Hippocampal formation (tissue), 2 donors: ENCODE results near the gene SLC35F3.

Source experiments
- DNase-seq, 2 donors: peaks; one replicate each; lab custom pipeline; 2025; lab: John Stamatoyannopoulos, UW

The SLC35F3 gene

DNA sequence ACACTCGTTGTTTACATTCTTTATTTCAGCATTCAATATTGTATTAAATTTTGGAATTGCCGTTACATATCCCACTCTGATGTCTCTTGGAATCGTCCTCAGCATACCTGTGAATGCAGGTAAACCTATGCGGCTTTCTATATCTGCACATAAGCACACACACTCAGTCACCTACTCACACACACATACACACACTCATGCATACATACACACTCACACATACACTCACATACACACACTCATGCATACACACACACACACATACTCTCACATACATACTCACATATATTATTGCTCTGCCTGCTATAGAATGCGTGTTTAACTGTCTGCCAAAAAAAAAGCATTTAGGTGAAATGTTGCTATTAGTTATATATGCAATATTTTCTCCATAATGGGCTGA is 415.6 kb downstream of the SLC35F3 start:
- no peak for DNase-seq

- no peak for DNase-seq
These were observed 416.1 kb downstream of the SLC35F3 start for GRCh38 chr1:234320549-234320948.

DNA sequence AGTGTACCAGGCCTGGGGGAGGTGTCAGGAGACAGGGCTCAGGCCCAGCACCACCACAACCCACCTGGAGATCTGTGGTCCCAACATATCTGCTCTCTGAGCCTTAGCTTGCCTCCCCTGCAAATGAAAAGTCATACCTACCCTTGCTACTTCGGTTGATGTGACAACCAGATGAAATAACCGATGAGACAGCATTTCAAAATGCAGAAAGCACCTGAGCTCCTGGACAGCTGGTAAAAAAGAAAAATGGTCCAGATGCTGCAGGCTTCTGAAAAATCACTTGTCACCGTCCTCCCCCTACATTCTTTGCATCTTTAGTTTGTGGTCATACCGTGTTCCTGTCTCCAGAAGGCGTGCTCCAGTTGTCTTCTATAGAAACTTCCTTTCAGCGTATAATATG is 416.8 kb downstream of the SLC35F3 start:
- no peak for DNase-seq

GRCh38 chr1:234322097-234322496 is 417.6 kb downstream of the SLC35F3 start:
- DNase-seq, result no peak

DNA sequence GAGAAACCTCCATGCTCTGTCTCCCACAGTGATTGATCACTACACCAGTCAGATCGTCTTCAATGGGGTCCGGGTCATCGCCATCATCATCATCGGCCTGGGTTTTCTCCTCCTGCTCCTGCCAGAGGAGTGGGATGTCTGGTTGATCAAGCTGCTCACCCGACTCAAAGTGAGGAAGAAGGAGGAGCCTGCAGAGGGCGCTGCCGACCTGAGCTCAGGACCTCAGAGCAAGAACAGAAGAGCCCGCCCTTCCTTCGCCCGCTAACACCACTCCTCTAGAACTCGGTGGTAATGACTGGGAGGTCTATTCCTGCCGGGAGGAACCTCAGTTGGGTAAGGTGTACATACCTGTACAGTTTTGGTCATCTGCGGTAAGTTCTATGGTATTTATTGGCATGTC is 418.5 kb downstream of the SLC35F3 start:
- no peak for DNase-seq

DNA sequence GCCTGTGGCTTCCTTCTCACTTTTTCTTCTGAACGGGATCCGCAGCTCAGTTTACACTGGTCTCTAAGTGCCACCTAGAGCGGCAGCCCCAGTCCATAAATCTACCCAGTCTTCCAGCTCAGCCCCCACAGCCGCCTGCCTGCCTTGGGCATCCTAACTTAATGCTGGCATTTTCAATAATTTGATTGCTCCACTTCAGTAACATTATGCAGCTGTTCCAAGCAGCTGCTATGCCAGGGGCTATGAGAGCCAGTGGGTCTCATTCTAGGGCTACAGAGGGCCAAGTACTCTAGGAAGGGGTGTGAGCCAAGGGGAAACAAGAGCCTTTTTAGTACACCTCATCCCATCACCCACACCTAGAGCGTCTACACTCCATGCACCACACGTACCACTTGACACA is 420.3 kb downstream of the SLC35F3 start:
- no peak for DNase-seq

- no peak for DNase-seq
These were observed 421.5 kb downstream of the SLC35F3 start for GRCh38 chr1:234325878-234326496.

GRCh38 chr1:234326497-234327366 is 422.3 kb downstream of the SLC35F3 start:
- peak; percentile 4 to 7 for DNase-seq

DNA sequence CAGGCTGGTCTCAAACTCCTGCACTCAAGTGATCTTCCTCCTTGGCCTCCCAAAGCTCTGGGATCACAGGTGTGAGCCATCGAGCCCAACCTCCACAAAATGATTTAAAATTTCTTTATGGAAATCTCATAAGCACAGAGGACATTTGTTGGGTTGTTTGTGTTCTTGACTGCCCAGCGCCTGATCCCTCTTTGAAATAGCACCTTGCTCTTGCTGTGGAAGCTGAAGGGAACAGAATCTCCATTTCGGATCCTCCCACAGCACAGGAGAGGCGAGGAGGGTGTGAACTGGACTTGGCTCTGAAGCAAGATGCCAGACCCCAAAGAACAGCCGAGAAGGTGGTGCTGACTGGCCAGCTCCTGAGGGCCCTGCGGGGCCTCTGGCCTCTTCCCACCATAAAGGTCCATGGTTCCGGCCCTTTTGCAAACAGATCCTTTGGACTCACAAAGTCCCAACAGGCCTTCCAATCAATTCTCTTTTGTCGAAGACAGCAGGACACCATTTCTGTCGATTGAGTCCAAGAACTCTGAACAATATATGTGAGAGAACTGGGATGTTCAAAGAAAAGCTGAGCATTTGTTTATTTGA is 423.2 kb downstream of the SLC35F3 start:
- no peak for DNase-seq

DNA sequence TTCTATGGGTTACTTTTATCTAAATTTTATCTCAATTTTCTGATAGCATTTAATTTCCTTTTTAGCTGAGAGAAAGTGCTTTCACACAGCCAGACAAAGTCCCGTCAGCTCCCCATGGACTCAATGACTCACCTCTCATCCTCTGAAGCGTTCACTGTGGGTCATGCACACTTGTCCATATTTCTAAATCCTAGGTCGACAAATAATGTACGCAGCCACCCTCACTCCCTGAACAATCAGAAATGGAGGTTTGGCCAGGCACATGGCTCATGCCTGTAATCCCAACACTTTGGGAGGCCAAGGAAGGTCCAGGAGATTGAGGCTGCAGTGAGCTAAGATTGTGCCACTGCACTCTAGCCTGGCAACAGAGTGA is 426.4 kb downstream of the SLC35F3 start:
- DNase-seq, result no peak

DNA sequence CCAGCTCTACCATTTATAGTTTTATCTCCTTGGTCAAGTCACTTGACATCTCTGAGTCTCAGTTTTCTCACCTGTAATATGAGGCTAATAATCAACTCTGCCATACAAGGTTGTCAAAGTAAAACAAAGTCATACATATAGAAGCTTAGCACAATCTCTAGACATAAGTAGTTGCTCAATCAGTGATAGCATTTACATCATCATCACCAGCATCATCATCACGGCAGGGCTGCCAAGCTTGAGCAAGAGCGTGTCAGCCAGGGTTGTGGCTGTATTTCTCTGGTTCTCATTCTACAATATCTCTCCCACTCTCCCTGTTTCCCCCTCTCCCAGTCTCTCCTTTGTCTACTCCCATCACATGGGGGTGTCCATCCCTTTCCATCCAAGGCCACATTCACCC is 427.0 kb downstream of the SLC35F3 start:
- no peak for DNase-seq

DNA sequence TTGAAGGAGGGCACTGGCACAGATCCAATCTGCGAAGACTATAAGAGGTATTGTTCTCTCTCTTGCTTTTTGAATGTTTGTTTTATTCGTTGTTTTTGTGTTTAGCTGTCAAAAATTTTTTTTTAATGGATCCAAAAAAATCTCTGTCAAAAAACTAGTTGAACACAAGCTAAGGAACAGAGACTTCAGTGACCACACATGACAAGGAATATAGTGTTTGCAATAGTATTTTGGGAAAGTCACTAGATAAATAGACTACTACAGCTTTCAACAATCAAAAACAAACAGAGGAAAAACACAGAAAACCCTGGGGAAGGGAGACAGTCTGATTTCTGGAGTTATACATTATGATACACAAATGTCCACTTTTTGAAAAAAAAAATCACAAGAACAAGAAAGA is 431.9 kb downstream of the SLC35F3 start:
- no peak for DNase-seq

- no peak for DNase-seq
These were observed 432.8 kb downstream of the SLC35F3 start for GRCh38 chr1:234337233-234337632.

- no peak for DNase-seq
These were observed 436.1 kb downstream of the SLC35F3 start for GRCh38 chr1:234340528-234340927.

GRCh38 chr1:234342774-234343173 is 438.3 kb downstream of the SLC35F3 start:
- no peak for DNase-seq

GRCh38 chr1:234345237-234345636 is 440.8 kb downstream of the SLC35F3 start:
- no peak for DNase-seq

- no peak for DNase-seq
These were observed 444.5 kb downstream of the SLC35F3 start for GRCh38 chr1:234348964-234349363.

DNA sequence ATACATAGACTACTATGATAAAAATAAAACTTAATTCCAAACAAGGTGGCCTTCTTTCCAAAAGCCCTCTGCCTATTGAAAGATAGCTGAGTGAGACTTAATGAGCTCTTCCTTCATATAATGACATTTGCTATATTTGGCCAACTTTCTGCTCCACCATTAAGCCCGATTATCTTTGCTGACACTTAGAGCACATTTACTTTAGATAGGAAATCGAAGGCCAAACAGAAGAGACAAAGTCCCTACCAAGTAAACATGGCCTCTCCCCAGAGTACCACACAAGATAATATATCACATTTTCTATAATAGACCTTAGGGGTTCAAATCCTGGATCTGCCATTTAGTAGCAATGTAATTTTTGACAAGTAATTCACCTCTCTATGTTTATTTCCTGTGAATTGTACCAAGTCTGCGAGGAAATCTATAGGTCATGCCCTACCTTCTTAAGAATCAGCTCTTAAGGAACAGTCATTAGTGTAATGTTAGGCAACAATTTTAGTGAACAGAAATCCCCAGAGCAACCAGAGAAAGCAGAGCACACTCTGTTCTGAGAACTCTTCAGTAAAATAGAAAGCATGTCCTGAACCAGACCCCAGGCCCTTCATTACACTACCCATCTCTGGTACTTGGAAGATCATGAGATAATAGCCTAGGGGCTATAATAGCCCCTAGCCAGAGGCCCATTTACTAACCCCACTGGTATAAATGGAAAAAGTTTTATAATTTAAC is 451.5 kb downstream of the SLC35F3 start:
- DNase-seq, result no peak

DNA sequence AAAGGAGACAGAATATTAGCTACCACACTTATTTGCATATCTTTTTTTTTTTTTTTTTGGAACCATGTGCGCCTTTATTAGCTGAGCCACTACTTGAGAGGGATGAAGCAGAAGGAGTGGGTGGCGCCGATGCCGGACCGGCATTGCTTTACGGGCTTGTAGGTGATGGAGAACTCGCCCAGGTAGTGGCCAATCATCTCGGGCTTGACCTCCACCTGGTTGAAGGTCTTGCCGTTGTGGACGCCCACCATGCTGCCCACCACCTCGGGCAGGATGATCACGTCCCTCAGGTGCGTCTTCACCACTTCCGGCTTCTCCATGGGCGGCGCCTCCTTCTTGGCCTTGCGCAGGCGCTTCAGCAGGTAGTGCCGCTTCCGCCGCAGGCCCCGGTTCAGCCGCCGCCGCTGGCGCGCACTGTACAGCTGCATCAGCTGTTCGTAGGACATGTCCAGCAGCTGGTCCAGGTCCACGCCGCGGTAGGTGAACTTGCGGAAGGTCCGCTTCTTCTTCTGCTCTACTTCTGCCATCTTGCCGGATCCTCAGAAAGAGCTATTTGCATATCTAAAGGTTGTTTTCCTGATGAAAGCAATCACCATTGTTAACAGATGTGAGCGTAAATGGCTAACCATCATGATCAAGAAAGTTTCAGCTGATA is 452.3 kb downstream of the SLC35F3 start:
- peak in 1 of 2 donors; percentile 10 for DNase-seq

DNA sequence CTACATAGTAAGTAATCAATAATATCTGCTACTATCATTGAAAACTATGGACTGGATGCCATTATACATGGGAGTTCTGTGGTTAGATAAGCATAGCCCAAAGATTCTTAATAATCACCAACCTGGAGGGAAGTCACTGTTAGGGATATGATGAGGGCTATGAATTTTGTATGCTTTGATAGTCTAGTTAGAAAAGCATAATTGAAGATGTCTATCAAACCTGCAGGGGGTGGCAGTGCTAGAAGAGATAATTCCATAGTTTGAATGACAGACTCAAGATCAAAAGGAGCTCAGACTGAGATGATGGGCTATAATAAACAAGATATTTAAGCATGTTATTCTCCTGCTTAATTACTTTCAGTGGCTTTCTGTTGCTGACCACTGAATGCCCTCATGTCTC is 453.4 kb downstream of the SLC35F3 start:
- no peak for DNase-seq

DNA sequence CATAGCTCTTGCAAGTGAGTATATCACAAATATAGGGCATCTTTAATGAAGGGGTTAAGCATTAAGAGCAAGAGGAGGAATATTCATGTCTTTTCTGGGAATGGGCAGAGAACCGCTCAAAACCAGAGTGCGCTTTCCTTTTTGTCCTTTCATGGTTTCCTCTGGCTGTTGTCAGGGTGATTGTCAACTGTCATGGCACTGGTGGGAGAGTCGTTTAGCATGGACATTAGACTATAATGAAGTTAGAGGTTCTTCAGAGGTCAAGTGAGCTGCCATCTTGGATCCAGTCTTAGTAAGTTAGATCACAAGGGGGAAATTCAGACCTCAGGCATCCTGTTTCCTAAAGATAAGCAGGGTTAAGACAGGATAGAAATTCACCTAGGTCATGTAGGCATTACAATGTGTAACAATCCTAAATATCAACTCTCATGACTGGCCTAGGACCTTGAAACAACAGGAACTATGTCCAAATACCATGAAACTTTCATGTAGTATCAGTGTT is 456.7 kb downstream of the SLC35F3 start:
- no peak for DNase-seq

DNA sequence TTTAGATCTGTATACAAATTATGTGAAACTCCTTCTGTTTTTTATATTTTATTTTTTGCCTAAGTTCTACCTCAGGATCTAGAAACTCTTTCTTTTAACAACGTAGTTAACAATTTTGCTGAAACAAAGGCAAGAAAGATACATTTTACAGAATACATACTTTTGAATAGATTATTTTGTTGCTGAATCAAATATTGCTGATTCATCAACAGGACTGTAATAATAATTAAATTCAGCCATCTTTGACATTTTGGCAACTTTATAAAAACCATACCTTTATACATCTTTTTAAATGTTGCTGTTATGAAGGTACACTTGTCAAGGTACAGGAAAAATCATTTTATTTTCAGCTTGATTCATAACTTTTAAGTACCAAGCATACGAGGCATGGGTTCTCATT is 458.1 kb downstream of the SLC35F3 start:
- DNase-seq, result no peak
